Effector memory CD4-positive, alpha-beta T cell (primary cell): ENCODE results near the gene ASTN2.

Source experiments
- DNase-seq, 3 donors: peaks; one replicate each; pipeline ENCODE4 v3.0.0-alpha.2; 2020
- H3K27ac ChIP-seq: 2 replicates; pipeline ENCODE4 v1.7.0; 2013; ENCODE audit warnings: mild to moderate bottlenecking, low read length, moderate library complexity; ENCODE audit not compliant: insufficient read depth, poor library complexity, severe bottlenecking
- H3K27me3 ChIP-seq: replicated peaks from 2 replicates; pipeline ENCODE4 v1.7.0; 2013; ENCODE audit warnings: mild to moderate bottlenecking, low read length; ENCODE audit not compliant: insufficient read depth, control insufficient read depth, poor library complexity, severe bottlenecking
- H3K36me3 ChIP-seq: 2 replicates; pipeline ENCODE4 v1.7.0; 2013; ENCODE audit warnings: mild to moderate bottlenecking, low read length, moderate library complexity; ENCODE audit not compliant: control insufficient read depth, insufficient read depth
- H3K4me1 ChIP-seq: 2 replicates; pipeline ENCODE4 v1.7.0; 2013; ENCODE audit warnings: low read length, mild to moderate bottlenecking; ENCODE audit not compliant: control insufficient read depth, insufficient read depth, poor library complexity, severe bottlenecking
- H3K4me3 ChIP-seq: 2 replicates; pipeline ENCODE4 v1.7.0; 2013; ENCODE audit warnings: low read length, low read depth, mild to moderate bottlenecking; ENCODE audit not compliant: insufficient read depth, poor library complexity, severe bottlenecking
- H3K9me3 ChIP-seq: 2 replicates; pipeline ENCODE4 v1.7.0; 2013; ENCODE audit warnings: mild to moderate bottlenecking, low read length, moderate library complexity; ENCODE audit not compliant: control insufficient read depth

Gene ASTN2

GRCh38 chr9:117204971-117205370, 209.9 kb downstream of the ASTN2 start:
- Histone ChIP-seq H3K27ac (no peak overlapping the region), H3K9me3 (no peaks in the 10 kb centered on the region), H3K36me3 (no peaks in the 10 kb centered on the region), H3K4me1 (no peaks in the 10 kb centered on the region), H3K27me3 (no peaks in the 10 kb centered on the region), H3K4me3 (no peak overlapping the region)
- no peak for DNase-seq

GRCh38 chr9:117191504-117192261, 223.2 kb downstream of the ASTN2 start:
- no peak overlapping the region for H3K4me3 ChIP-seq
- H3K27ac ChIP-seq: no peak overlapping the region
- no peaks in the 10 kb centered on the region for H3K9me3 ChIP-seq
- DNase-seq: no peak
- H3K27me3 ChIP-seq: no peaks in the 10 kb centered on the region
- no peaks in the 10 kb centered on the region for H3K4me1 ChIP-seq
- H3K36me3 ChIP-seq: no peaks in the 10 kb centered on the region

- Histone ChIP-seq H3K9me3 (no peaks in the 10 kb centered on the region), H3K4me1 (no peaks in the 10 kb centered on the region), H3K36me3 (no peaks in the 10 kb centered on the region), H3K4me3 (no peak overlapping the region), H3K27ac (no peak overlapping the region), H3K27me3 (no peaks in the 10 kb centered on the region)
- DNase-seq: no peak
Observed at GRCh38 chr9:117189121-117189520, 225.7 kb downstream of the ASTN2 start.

GRCh38 chr9:117188394-117188793, 226.5 kb downstream of the ASTN2 start:
- no peaks in the 10 kb centered on the region for H3K9me3 ChIP-seq
- no peak overlapping the region for H3K4me3 ChIP-seq
- H3K4me1 ChIP-seq: no peaks in the 10 kb centered on the region
- no peaks in the 10 kb centered on the region for H3K36me3 ChIP-seq
- no peak overlapping the region for H3K27ac ChIP-seq
- no peak for DNase-seq
- H3K27me3 ChIP-seq: no peaks in the 10 kb centered on the region

- Histone ChIP-seq H3K27me3 (no peaks in the 10 kb centered on the region), H3K9me3 (no peaks in the 10 kb centered on the region), H3K36me3 (no peaks in the 10 kb centered on the region), H3K27ac (no peak overlapping the region), H3K4me1 (no peaks in the 10 kb centered on the region), H3K4me3 (no peak overlapping the region)
- DNase-seq: no peak
Observed at GRCh38 chr9:117187498-117187897, 227.4 kb downstream of the ASTN2 start.

- no peaks in the 10 kb centered on the region for H3K4me1 ChIP-seq
- no peaks in the 10 kb centered on the region for H3K27me3 ChIP-seq
- no peak overlapping the region for H3K4me3 ChIP-seq
- DNase-seq: no peak
- no peaks in the 10 kb centered on the region for H3K36me3 ChIP-seq
- H3K27ac ChIP-seq: no peak overlapping the region
- H3K9me3 ChIP-seq: no peaks in the 10 kb centered on the region
Observed at GRCh38 chr9:117184173-117184572, 230.7 kb downstream of the ASTN2 start.

GRCh38 chr9:117182046-117182445, 232.8 kb downstream of the ASTN2 start:
- no peak overlapping the region for H3K27ac ChIP-seq
- no peaks in the 10 kb centered on the region for H3K9me3 ChIP-seq
- no peak for DNase-seq
- H3K36me3 ChIP-seq: no peaks in the 10 kb centered on the region
- H3K4me1 ChIP-seq: no peaks in the 10 kb centered on the region
- no peaks in the 10 kb centered on the region for H3K27me3 ChIP-seq
- no peak overlapping the region for H3K4me3 ChIP-seq

GRCh38 chr9:117180896-117181445, 233.9 kb downstream of the ASTN2 start:
- Histone ChIP-seq H3K36me3 (no peaks in the 10 kb centered on the region), H3K27ac (no peak overlapping the region), H3K4me3 (no peak overlapping the region), H3K27me3 (no peaks in the 10 kb centered on the region), H3K4me1 (no peaks in the 10 kb centered on the region), H3K9me3 (no peaks in the 10 kb centered on the region)
- no peak for DNase-seq

- DNase-seq: no peak
- H3K27me3 ChIP-seq: no peaks in the 10 kb centered on the region
- no peak overlapping the region for H3K4me3 ChIP-seq
- no peaks in the 10 kb centered on the region for H3K9me3 ChIP-seq
- no peak overlapping the region for H3K27ac ChIP-seq
- H3K36me3 ChIP-seq: no peaks in the 10 kb centered on the region
- H3K4me1 ChIP-seq: no peaks in the 10 kb centered on the region
Observed at GRCh38 chr9:117178596-117179375, 236.1 kb downstream of the ASTN2 start.

GRCh38 chr9:117170567-117170966, 244.3 kb downstream of the ASTN2 start:
- H3K36me3 ChIP-seq: no peaks in the 10 kb centered on the region
- no peak for DNase-seq
- H3K9me3 ChIP-seq: no peaks in the 10 kb centered on the region
- H3K4me1 ChIP-seq: no peaks in the 10 kb centered on the region
- H3K4me3 ChIP-seq: no peak overlapping the region
- H3K27me3 ChIP-seq: no peaks in the 10 kb centered on the region
- H3K27ac ChIP-seq: no peak overlapping the region
